HFFc6 (cell line): ENCODE measurements around the gene EPN2. TPM values are rescaled to one million over a fixed set of nuclear protein-coding genes. Genes with fewer than 3 reads are reported as not detected.

ENCODE experiments used
- DNase-seq: peaks from one replicate; pipeline ENCODE4 v3.0.0-alpha.2; 2018
- H3K27ac Mint-ChIP-seq: 2 replicates; pipeline ENCODE4 v1.8.0; 2020; ENCODE audit warnings: mild to moderate bottlenecking, mixed read lengths
- H3K27me3 Mint-ChIP-seq: 2 replicates; pipeline ENCODE4 v1.8.0; 2021; ENCODE audit warnings: mild to moderate bottlenecking, moderate library complexity, mixed read lengths; ENCODE audit not compliant: insufficient read depth
- H3K36me3 Mint-ChIP-seq: 2 replicates; pipeline ENCODE4 v1.8.0; 2021; ENCODE audit warnings: low read depth, mixed read lengths
- H3K4me1 Mint-ChIP-seq: 2 replicates; pipeline ENCODE4 v1.8.0; 2020; ENCODE audit warnings: low read depth, mixed read lengths
- H3K4me3 Mint-ChIP-seq: 2 replicates; pipeline ENCODE4 v1.8.0; 2020; ENCODE audit warnings: mild to moderate bottlenecking, moderate library complexity, mixed read lengths
- H3K9me3 Mint-ChIP-seq: 2 replicates; pipeline ENCODE4 v1.8.0; 2020; ENCODE audit warnings: mild to moderate bottlenecking, mixed read lengths
- total RNA-seq, 6 experiments: library from RNA; stranded (reverse); fragmentation: NEBNext Ultra II Directional; extraction: Animal tissue kit (Norgen Biotek cat#: 25700); gene quantifications; 2 replicates in 1 of 6; 3 replicates in 5 of 6; pipeline ENCODE4 v1.2.3, GENCODE V29; 2021
- TF ChIP-seq, protein P1 (sequence below): fragments of 200-600 bp; sonication (generic); IDR thresholded peaks from 2 replicates; pipeline ENCODE4 v1.5.0; 2021; ENCODE audit warnings: antibody characterized with exemption, mild to moderate bottlenecking

EPN2 gene
- total RNA-seq, 6 experiments from 2014 or later, result 40.1 to 47.4 (median 42.7) TPM

DNA sequence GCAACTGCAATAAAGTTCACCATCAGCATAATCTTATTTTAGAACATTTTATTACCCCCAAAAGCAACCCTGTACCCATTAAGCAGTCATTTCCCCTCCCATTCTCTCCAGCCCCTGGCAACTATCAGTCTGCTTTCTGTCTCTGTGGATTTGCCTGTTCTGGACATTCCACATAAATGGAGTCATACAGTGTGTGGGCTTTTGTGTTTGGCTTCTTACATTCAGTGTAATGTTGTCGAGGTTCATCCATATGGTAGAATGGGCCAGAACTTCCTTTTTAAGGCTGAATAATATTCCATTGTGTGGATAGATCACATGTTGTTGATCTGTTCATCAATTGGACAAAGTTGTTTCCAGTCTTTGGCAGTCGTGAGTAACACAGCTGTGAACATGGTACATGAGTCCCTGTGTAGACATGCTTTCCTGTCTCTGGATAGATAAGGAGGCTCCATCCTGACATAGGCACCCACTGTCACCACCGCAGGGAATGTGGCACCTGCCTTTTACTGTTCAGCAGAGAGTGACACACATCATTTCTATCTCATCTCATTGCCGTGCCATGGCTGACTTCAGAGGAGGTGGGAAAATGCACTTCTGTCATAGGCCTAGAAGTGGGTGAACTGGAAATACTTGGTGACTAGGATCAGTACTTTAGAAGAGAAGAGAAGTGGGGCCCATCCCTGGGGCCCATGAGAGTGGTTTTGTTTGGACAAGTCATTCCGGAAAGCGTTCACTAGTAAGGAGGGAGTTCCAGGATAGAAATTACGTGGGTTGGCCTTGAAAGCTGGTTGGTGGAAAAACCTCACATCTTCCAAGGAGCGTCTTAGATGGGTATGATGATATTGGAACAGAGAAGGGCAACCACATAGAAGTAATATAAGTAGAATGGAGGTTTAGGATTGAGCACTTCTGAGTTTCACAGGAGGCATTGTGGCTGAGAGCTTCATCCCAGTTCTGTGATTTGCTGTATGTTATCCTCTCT, 25.8 kb downstream of the EPN2 start:
- Mint-ChIP-seq H3K36me3 (peaks cover 13% of the 10 kb centered on the region; the same call in 1 of the 2 replicates), H3K9me3 (no peaks in the 10 kb centered on the region), H3K27ac (peak overlapping the region; percentile 77), H3K27me3 (no peaks in the 10 kb centered on the region; the same call in 1 of the 2 replicates), H3K4me1 (peaks cover 55% of the 10 kb centered on the region), H3K4me3 (peak overlapping the region; percentile 31)
- TF ChIP-seq, protein P1, sequence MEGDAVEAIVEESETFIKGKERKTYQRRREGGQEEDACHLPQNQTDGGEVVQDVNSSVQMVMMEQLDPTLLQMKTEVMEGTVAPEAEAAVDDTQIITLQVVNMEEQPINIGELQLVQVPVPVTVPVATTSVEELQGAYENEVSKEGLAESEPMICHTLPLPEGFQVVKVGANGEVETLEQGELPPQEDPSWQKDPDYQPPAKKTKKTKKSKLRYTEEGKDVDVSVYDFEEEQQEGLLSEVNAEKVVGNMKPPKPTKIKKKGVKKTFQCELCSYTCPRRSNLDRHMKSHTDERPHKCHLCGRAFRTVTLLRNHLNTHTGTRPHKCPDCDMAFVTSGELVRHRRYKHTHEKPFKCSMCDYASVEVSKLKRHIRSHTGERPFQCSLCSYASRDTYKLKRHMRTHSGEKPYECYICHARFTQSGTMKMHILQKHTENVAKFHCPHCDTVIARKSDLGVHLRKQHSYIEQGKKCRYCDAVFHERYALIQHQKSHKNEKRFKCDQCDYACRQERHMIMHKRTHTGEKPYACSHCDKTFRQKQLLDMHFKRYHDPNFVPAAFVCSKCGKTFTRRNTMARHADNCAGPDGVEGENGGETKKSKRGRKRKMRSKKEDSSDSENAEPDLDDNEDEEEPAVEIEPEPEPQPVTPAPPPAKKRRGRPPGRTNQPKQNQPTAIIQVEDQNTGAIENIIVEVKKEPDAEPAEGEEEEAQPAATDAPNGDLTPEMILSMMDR, result no peak
- peak; percentile 36 for DNase-seq

DNA sequence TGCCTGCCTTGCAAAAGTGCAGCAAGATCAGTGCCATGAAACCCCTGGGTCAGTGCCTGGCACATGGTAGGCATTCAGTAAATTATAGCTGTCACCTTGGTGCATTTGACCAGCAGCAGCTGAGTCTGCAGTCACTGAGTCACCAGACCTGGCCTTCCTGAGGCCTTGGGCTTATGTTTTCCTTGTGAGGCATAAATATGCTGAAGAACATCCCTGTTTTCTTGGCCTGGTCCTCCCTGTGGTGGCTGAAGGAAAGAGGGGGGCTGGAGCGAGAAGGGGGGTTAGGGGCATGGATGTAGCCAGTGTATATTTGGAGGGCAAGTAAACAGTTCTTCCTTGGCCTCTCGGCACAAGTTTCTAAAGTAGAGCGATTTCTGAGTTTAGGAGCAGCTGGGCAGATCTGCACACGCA, 26.5 kb downstream of the EPN2 start:
- H3K27ac Mint-ChIP-seq, result peak overlapping the region; percentile 77
- TF ChIP-seq, protein P1, result no peak
- peaks cover 58% of the 10 kb centered on the region for H3K4me1 Mint-ChIP-seq
- no peaks in the 10 kb centered on the region; the same call in 1 of the 2 replicates for H3K27me3 Mint-ChIP-seq
- peaks cover 13% of the 10 kb centered on the region; the same call in 1 of the 2 replicates for H3K36me3 Mint-ChIP-seq
- H3K9me3 Mint-ChIP-seq, result no peaks in the 10 kb centered on the region
- DNase-seq, result peak; percentile 68
- H3K4me3 Mint-ChIP-seq, result peak overlapping the region; percentile 31

DNA sequence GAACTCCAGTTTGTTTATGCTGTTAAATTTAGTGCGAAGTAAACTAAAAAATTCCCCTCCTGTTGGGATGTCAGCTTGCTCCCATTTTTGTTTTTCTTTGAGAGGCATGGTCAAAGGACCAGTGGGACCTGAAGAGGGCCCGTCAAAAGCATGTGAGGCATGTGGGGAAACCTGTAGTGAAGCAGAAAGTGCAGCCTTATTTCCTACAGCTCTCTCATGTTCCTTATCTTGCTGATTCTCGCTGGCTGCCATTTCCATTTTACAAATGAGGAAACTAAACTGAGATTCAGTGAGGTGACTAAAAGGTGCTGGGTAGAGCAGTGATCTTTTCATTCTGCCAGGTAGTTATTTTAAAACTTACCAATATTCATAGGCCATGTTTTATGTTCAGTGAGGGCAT, 27.1 kb downstream of the EPN2 start:
- DNase-seq, result no peak
- Mint-ChIP-seq H3K4me3 (0 out of 2 replicates have a peak overlapping the region, but pooled peaks have one; percentile 15), H3K27me3 (no peaks in the 10 kb centered on the region; the same call in 1 of the 2 replicates), H3K36me3 (peaks cover 13% of the 10 kb centered on the region; the same call in 1 of the 2 replicates), H3K4me1 (peaks cover 64% of the 10 kb centered on the region), H3K9me3 (no peaks in the 10 kb centered on the region), H3K27ac (peak overlapping the region; percentile 65)
- TF ChIP-seq, protein P1, result no peak

DNA sequence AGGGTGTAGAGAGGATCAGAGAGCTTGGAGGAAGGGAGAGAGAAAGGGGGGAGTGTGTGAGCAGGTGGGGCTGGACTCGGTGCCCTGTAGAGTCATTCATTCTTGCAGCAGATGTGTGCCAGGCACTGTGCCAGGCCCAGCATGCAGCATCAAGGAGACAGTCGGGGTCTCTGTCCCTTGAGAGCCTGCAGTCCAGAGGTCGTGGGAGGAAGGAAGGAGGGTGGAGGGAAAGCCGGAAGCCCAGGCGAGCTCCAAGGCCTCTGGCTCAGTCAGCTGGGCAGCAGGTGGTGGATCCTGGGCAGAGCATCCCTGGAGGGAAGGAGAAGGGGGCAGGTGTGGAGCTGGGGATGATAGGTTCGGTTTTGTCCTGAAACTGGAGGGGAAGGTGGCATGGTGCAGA, 27.5 kb downstream of the EPN2 start:
- no peaks in the 10 kb centered on the region; the same call in 1 of the 2 replicates for H3K27me3 Mint-ChIP-seq
- no peak overlapping the region for H3K4me3 Mint-ChIP-seq
- no peak for DNase-seq
- peak overlapping the region; percentile 65 for H3K27ac Mint-ChIP-seq
- peaks cover 13% of the 10 kb centered on the region; the same call in 1 of the 2 replicates for H3K36me3 Mint-ChIP-seq
- no peaks in the 10 kb centered on the region for H3K9me3 Mint-ChIP-seq
- TF ChIP-seq, protein P1, result no peak
- peaks cover 65% of the 10 kb centered on the region for H3K4me1 Mint-ChIP-seq

DNA sequence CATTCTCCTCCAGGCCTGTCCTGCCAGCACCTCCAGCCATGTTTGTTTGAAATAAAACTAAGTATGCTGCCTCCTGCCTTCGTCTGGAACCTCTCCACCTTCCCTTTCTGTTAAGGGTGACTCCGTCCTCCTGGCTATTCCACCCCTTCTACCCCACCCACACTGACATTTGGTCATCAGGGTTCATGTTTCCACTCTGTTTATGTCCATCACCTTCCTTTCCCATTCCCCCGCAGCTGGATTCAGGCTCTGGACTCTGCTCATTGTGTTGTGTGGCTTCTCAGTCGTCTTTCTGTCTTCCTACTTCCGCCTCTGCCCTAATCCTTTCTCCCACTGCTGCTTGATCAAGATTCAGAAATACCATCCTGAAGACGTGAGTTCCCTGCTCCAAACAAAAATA, 28.6 kb downstream of the EPN2 start:
- Mint-ChIP-seq H3K27ac (peak overlapping the region; percentile 5), H3K4me3 (no peak overlapping the region), H3K4me1 (peaks cover 58% of the 10 kb centered on the region), H3K27me3 (no peaks in the 10 kb centered on the region; the same call in 1 of the 2 replicates), H3K9me3 (no peaks in the 10 kb centered on the region), H3K36me3 (peaks cover 13% of the 10 kb centered on the region; the same call in 1 of the 2 replicates)
- no peak for DNase-seq
- TF ChIP-seq, protein P1, result no peak
